Thyroid gland (tissue), 4 donors: ENCODE measurements around the gene PLXNB2.

Experiments
- POLR2A ChIP-seq, 2 donors: fragments of 450-650 bp; IDR thresholded peaks; one replicate each; pipeline ENCODE4 v1.6.1; 2017; ENCODE audit warnings: antibody characterized with exemption in 2 of 2, mild to moderate bottlenecking in 2 of 2, moderate library complexity in 1 of 2
- TF ChIP-seq, protein P1 (sequence below), 6 experiments: fragments of 200-600 bp in 3 of 6; fragments of 450-650 bp in 3 of 6; sonication (generic) in 3 of 6; IDR thresholded peaks; one replicate each; pipeline ENCODE4 v1.5.1; 2016 to 2019; ENCODE audit warnings: antibody characterized with exemption in 6 of 6, mild to moderate bottlenecking in 2 of 6, inconsistent platforms in 1 of 6, moderate library complexity in 1 of 6

DNA sequence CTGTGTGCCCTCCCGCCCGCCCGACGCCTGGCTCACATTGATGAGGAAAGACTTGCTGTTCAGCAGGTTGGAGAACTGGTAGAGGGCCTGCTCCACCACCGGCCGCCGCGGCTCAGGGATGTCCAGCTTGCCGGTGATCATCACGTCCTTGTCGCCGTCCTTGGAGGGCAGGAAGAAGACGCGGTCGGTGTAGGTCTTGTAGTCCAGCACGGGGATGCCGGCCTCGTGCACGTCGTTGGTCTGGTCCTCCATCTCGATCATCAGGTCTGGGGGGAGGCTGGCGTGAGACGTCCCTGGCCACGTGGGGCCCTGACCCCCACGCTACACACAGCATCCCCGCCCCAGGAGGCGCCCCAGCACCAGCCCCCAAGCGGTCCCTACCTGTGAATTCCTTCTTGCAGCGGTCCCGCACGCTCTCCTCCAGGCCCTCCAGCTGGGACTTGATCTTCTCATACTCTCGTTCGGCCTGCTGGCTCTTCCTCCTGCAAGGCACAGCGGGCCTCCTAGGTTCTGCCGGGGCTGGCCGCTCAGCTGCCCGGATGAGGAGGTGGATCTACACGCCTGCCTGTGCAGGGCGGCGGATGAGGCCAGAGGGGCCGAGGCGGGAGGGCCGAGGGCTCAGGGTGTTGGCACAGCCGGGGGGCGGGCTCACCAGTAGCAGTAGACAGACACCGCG is 26.6 kb downstream of the PLXNB2 start:
- TF ChIP-seq POLR2A (IDR thresholded peaks at IDR 0.05) = no peak
- TF ChIP-seq, protein P1, sequence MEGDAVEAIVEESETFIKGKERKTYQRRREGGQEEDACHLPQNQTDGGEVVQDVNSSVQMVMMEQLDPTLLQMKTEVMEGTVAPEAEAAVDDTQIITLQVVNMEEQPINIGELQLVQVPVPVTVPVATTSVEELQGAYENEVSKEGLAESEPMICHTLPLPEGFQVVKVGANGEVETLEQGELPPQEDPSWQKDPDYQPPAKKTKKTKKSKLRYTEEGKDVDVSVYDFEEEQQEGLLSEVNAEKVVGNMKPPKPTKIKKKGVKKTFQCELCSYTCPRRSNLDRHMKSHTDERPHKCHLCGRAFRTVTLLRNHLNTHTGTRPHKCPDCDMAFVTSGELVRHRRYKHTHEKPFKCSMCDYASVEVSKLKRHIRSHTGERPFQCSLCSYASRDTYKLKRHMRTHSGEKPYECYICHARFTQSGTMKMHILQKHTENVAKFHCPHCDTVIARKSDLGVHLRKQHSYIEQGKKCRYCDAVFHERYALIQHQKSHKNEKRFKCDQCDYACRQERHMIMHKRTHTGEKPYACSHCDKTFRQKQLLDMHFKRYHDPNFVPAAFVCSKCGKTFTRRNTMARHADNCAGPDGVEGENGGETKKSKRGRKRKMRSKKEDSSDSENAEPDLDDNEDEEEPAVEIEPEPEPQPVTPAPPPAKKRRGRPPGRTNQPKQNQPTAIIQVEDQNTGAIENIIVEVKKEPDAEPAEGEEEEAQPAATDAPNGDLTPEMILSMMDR (IDR thresholded peaks at IDR 0.05) = no peak
